COR-L47 (cell line): ENCODE data around the gene VWA2.

Source experiments
- DNase-seq: peaks from one replicate; lab custom pipeline; 2025; lab: John Stamatoyannopoulos, UW

Gene VWA2

DNA sequence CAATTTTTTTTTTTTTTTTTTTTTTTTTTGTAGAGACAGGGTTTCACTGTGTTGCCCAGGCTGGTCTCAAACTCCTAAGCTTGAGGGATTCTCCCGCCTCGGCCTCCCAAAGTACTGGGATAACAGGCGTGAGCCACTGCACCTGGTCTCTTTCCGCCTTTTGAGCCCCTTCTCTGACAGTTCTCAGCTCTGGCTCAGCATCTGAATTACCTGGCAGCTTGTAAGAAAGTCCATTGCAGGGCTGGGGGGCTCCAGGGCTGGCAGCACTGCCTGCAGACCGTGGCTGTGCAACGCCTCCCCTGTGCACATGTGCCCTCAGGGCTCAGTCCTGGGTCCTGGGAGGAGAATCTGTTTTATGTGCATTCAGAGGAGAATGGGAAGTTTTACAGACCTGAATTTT is 37.6 kb downstream of the VWA2 start:
- DNase-seq: no peak

- DNase-seq: no peak
Observed at GRCh38 chr10:114278140-114278883, 39.3 kb downstream of the VWA2 start.

- DNase-seq: no peak
Observed at GRCh38 chr10:114278884-114279191, 39.8 kb downstream of the VWA2 start.

DNA sequence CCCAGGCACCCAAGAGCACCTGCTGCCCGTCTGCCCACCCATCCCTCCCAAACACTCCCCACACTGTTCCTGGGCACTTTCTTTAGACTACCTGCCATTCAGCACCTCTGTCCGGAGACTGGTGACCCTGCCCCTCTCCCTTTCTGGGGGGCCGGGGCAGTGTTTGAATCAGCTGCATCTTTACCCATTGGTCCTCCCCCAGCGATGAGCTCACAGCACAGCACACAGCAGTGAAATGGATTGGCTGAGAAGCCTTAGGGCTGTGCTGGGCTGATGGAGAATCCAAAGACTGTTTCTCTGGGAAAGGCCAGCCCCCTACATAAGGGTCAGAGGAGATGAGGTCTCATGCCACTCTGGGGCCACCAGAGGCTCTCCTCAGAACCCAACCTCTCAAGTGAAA is 40.2 kb downstream of the VWA2 start:
- no peak for DNase-seq

- no peak for DNase-seq
Observed at GRCh38 chr10:114279901-114280644, 41.0 kb downstream of the VWA2 start.

DNA sequence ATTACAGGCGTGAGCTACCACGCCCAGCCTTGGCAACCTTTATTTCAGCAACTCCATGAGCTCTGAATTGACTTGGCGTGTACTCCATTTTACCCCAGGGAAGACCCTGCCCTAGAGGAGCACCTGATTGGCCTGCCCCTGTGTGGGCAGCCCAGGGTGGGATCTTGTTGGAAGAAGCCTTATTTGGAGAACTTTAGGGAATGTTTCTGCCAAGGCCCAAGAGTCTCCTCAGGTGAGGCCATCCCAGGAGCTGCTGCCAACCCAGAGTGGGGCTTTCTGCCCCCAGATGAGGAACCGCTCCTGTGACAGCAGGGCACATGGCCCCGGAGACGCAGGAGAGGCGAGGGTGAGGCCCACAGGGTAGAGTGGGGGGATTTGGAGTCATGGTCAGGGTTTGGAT is 42.0 kb downstream of the VWA2 start:
- no peak for DNase-seq

DNA sequence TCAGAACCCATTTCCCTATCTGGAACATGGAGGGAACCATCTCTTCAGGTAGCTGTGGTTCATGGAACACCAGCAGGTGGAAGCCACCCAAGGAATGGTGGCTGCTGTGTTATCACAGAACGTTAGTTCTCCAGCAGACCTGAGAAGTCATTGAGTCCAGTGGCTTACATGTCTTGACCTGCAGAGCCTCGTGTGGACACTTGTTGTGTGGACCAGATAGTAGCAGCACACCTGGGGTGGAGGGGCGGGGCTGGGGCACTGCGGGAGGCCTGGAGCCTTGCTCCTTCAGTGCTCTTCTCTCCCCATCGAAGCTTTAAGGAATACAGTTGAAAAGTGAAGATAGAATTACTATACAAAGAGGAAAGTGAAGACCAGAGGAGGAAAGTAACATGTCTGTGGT is 42.4 kb downstream of the VWA2 start:
- DNase-seq: no peak

DNA sequence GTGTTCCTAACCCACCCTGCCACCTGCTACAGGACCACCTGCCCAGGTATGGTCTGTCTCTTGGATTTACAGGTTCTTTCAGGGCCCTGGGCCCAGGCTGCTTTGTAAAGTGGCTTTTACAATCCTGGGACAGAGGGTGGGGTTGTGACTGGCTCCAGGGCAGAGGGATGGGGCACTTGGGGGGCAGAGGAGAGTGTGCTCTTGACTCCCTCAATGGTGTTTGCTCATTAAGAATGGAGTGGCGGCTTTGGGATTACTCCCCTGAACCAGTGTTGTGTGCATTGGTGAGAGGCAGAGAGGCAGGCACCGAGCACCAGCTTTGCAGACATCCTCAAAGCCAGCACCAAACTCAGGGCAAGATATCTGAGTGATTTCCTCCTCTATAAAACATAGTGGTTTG is 43.5 kb downstream of the VWA2 start:
- no peak for DNase-seq

- no peak for DNase-seq
Observed at GRCh38 chr10:114283091-114283490, 44.0 kb downstream of the VWA2 start.

- no peak for DNase-seq
Observed at GRCh38 chr10:114283535-114284234, 44.6 kb downstream of the VWA2 start.

DNA sequence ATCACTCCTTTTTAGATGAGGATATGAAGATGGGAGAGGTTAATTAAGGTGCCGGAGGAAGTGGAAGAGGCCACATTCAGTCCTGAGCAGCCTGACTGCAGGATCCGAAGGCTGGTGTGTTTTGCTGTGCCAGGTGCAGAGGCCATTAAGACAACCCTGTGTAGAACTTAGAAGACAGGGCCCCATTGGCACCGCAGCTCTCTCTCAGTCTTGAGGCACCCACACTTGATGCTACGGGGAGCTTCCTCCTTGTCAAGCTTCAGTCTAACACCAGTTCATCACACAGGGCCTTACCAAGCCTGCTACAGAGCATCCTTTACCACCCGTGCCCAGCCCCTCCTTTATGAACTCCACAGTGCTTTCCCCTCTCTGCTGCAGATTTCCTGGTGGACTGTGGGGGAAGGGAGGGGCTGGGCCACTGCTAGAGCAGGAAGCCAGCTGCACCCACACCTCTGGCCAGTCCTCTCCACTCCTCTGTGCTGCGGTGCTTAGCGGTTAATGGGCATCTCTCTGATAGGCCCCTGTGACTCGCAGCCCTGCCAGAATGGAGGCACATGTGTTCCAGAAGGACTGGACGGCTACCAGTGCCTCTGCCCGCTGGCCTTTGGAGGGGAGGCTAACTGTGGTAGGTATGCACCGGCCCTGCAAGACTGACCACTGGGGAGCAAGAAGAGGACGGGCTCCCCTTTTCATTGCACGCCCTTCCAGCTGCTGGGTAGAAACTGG is 45.5 kb downstream of the VWA2 start:
- no peak for DNase-seq

DNA sequence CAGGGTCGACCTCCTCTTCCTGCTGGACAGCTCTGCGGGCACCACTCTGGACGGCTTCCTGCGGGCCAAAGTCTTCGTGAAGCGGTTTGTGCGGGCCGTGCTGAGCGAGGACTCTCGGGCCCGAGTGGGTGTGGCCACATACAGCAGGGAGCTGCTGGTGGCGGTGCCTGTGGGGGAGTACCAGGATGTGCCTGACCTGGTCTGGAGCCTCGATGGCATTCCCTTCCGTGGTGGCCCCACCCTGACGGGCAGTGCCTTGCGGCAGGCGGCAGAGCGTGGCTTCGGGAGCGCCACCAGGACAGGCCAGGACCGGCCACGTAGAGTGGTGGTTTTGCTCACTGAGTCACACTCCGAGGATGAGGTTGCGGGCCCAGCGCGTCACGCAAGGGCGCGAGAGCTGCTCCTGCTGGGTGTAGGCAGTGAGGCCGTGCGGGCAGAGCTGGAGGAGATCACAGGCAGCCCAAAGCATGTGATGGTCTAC is 46.9 kb downstream of the VWA2 start:
- DNase-seq: no peak

- DNase-seq: no peak
Observed at GRCh38 chr10:114286921-114287320, 47.9 kb downstream of the VWA2 start.

GRCh38 chr10:114288424-114289095 is 49.5 kb downstream of the VWA2 start:
- no peak for DNase-seq

DNA sequence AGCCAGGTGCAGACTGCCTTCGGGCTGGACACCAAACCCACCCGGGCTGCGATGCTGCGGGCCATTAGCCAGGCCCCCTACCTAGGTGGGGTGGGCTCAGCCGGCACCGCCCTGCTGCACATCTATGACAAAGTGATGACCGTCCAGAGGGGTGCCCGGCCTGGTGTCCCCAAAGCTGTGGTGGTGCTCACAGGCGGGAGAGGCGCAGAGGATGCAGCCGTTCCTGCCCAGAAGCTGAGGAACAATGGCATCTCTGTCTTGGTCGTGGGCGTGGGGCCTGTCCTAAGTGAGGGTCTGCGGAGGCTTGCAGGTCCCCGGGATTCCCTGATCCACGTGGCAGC is 50.0 kb downstream of the VWA2 start:
- no peak for DNase-seq

DNA sequence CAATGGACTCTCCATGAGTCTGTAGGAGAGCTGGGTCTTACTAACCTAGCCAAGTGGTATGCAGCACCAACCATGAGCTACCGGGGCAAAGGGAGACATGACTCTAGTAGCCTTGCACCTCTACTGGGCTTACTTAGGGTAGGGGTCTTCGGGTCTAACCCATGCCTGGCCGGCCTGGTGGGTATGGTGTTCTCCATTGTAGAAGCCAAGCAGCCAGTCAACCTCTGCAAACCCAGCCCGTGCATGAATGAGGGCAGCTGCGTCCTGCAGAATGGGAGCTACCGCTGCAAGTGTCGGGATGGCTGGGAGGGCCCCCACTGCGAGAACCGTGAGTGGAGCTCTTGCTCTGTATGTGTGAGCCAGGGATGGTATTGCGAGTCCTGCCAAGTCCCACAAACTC is 51.0 kb downstream of the VWA2 start:
- DNase-seq: no peak

DNA sequence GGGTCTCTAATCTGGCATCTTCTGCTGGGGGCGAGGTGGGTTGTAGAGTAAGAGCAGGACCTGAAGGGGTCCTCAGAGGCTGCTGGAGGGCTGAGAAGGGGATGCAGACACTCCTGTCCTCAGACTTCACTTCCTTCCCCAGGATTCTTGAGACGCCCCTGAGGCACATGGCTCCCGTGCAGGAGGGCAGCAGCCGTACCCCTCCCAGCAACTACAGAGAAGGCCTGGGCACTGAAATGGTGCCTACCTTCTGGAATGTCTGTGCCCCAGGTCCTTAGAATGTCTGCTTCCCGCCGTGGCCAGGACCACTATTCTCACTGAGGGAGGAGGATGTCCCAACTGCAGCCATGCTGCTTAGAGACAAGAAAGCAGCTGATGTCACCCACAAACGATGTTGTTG is 52.0 kb downstream of the VWA2 start:
- no peak for DNase-seq

DNA sequence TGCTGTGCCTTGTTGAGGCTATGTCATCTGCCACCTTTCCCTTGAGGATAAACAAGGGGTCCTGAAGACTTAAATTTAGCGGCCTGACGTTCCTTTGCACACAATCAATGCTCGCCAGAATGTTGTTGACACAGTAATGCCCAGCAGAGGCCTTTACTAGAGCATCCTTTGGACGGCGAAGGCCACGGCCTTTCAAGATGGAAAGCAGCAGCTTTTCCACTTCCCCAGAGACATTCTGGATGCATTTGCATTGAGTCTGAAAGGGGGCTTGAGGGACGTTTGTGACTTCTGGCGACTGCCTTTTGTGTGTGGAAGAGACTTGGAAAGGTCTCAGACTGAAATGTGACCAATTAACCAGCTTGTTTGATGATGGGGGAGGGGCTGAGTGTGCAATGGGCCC is 52.5 kb downstream of the VWA2 start:
- no peak for DNase-seq

DNA sequence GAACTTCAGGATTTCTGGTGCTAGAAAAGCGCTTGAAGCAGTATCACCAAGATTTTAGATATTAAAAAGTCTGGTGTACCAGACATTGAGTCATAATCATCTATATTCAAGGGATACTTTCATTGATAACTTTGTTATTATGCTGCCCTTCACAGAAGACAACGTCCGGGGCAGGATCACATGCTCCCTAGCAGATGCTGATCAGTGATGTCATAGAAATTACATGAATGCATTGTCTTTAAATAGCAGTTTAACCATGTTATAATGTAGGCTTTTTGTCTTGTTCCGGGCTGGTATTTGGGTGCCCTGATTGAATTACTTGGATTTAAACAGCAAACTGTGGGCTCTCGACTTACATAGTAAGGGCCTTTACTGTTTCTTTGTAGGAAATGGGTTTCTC is 54.0 kb downstream of the VWA2 start:
- DNase-seq: no peak

DNA sequence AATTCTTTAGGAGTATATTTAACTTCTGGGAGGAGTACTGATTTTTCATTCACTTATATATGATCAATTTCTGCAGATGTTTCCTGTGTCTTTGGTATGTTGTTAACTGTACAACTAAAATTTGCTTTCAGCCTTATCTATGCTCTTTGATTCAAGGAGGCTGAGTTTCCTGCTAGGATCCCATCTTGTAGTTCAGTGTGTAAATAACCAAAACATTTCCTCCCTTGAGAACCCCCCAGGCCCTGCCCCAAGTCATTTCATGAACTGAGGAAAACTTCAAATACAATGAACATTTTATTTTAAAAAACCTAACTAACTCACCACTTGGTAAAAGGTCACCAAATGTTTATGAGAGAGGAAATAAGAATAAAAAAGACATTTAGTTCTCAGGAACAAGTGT is 55.5 kb downstream of the VWA2 start:
- DNase-seq: no peak

GRCh38 chr10:114295393-114295792 is 56.3 kb downstream of the VWA2 start:
- DNase-seq: no peak

DNA sequence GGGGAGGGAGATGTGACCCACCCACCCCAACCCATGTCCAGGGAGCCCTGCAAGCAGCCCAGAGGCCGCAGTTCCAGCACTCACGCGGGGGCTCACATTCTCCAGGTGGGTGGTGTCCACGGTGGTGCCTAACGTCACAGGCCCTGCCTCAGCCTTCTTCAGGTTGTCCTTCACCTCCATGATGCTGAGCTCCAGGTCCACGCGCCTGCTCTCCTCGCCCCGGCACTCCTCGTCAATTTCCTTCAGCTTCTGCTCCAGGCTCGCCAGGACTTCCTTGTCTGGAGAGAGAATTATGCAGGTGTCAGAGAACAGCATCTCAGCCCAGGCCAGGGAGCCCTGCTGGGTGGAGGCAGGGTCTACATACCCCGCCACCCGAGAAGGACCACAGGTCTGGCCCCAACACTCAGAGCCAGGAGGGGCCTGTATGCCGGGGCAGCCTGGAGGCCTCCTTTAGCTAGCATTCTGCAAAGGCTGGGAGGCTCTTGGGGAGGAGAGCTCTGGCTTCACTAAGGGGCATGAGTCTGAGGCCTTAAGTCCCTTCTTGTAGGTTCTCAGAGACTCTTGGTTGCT is 58.2 kb downstream of the VWA2 start:
- DNase-seq: no peak
